ENCODE measurements around the gene DDO.

Gene DDO

DNA sequence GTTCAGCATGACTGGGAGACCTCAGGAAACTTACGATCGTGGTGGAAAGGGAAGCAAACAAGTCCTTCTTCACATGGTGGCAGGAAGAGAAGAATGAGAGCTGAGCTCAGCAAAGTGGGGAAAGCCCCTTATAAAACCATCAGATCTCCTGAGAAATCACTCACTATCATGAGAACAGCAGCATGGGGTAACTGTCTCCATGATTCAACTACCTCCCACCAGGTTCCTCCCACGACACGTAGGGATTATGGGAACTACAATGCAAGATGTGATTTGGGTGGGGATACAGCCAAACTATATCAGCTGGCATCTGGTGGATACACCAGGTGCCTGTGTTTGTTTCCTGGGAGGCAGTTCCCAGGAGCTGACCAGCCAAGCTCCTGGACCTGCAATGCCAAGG is 4.9 kb downstream of the DDO start:
- Histone ChIP-seq H3K36me3 (ENCODE audit: insufficient read depth, low read length) (no peaks in the 10 kb centered on the region), H3K4me3 (ENCODE audit: low read length) (no peak overlapping the region), H2AFZ (ENCODE audit: low read depth, low read length) (no peak overlapping the region), H3K4me1 (ENCODE audit: insufficient read depth, low read length) (no peaks in the 10 kb centered on the region), H3K27me3 (ENCODE audit: insufficient read depth, low read length) (peaks cover 5% of the 10 kb centered on the region), H3K9me3 (ENCODE audit: low read length) (no peaks in the 10 kb centered on the region)

- Histone ChIP-seq H3K4me1 (ENCODE audit: insufficient read depth, low read length) (no peaks in the 10 kb centered on the region), H3K9me3 (ENCODE audit: low read length) (no peaks in the 10 kb centered on the region), H3K27me3 (ENCODE audit: insufficient read depth, low read length) (peaks cover 5% of the 10 kb centered on the region), H2AFZ (ENCODE audit: low read depth, low read length) (no peak overlapping the region), H3K36me3 (ENCODE audit: insufficient read depth, low read length) (no peaks in the 10 kb centered on the region), H3K4me3 (ENCODE audit: low read length) (no peak overlapping the region)
Observed at GRCh38 chr6:110409794-110410193, 5.6 kb downstream of the DDO start.

DNA sequence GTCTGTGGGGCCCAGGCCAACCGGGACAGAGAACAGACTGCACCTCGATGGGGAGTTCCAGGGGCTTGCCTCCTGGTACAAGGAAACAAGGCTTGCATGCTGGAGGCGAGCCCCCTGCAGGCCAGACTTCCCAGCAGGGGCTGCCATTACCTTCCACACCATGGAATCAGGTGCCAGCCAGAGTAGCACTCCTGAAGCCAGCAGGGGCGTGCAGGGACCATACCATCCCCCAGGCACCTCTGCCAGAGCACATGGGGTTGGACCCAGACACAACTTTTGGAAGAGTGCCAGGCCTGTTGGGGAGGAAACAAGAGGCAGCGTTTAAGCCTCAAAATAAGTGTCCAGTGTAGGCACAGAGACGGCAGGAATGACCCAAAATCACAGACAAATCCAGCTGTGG is 6.5 kb downstream of the DDO start:
- Histone ChIP-seq H2AFZ (ENCODE audit: low read depth, low read length) (no peak overlapping the region), H3K36me3 (ENCODE audit: insufficient read depth, low read length) (no peaks in the 10 kb centered on the region), H3K4me3 (ENCODE audit: low read length) (no peak overlapping the region)

GRCh38 chr6:110404607-110405006 is 10.8 kb downstream of the DDO start:
- Histone ChIP-seq H3K4me1 (ENCODE audit: insufficient read depth, low read length) (no peaks in the 10 kb centered on the region), H3K27me3 (ENCODE audit: insufficient read depth, low read length) (peaks cover 5% of the 10 kb centered on the region), H2AFZ (ENCODE audit: low read depth, low read length) (no peak overlapping the region), H3K4me3 (ENCODE audit: low read length) (no peak overlapping the region), H3K9me3 (ENCODE audit: low read length) (no peaks in the 10 kb centered on the region), H3K36me3 (ENCODE audit: insufficient read depth, low read length) (no peaks in the 10 kb centered on the region)

More for the DNA sequence above, 6.5 kb downstream of the DDO start:
- Histone ChIP-seq H3K27me3 (ENCODE audit: insufficient read depth, low read length) (peaks cover 5% of the 10 kb centered on the region), H3K4me1 (ENCODE audit: insufficient read depth, low read length) (no peaks in the 10 kb centered on the region), H3K9me3 (ENCODE audit: low read length) (no peaks in the 10 kb centered on the region)

- Histone ChIP-seq H3K4me3 (ENCODE audit: low read length) (no peak overlapping the region), H3K27me3 (ENCODE audit: insufficient read depth, low read length) (no peaks in the 10 kb centered on the region)
Observed at GRCh38 chr6:110401585-110402176, 13.7 kb downstream of the DDO start.

DNA sequence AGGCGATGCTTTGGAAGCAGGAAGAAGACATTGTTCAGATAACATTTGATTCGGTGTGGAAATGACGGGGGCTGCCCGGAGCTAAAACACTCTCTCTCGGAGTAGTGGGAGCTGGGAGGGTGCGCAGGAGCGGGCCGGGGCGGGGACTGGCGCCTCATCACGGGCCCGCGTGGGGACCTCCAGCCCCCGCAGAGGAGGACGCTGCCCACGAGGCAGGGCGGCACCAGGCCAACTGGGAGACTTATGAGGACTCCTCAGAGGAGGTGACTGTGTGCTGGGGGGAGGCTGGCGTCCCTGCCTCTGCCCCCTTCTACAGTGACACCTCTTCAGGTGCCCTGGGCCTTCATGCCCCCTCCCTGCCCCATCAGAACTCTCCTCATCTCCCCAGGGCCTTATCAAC is 15.2 kb downstream of the DDO start:
- Histone ChIP-seq H3K4me1 (ENCODE audit: insufficient read depth, low read length) (no peaks in the 10 kb centered on the region), H3K27me3 (ENCODE audit: insufficient read depth, low read length) (no peaks in the 10 kb centered on the region), H3K36me3 (ENCODE audit: insufficient read depth, low read length) (no peaks in the 10 kb centered on the region), H3K4me3 (ENCODE audit: low read length) (no peak overlapping the region), H2AFZ (ENCODE audit: low read depth, low read length) (no peak overlapping the region), H3K9me3 (ENCODE audit: low read length) (no peaks in the 10 kb centered on the region)

More at GRCh38 chr6:110401585-110402176, 13.7 kb downstream of the DDO start:
- H3K4me1 ChIP-seq (ENCODE audit: insufficient read depth, low read length): no peaks in the 10 kb centered on the region
- no peaks in the 10 kb centered on the region for H3K36me3 ChIP-seq (ENCODE audit: insufficient read depth, low read length)
- no peak overlapping the region for H2AFZ ChIP-seq (ENCODE audit: low read depth, low read length)
- no peaks in the 10 kb centered on the region for H3K9me3 ChIP-seq (ENCODE audit: low read length)

GRCh38 chr6:110399219-110400071 is 15.9 kb downstream of the DDO start:
- H3K9me3 ChIP-seq (ENCODE audit: low read length): no peaks in the 10 kb centered on the region
- no peaks in the 10 kb centered on the region for H3K27me3 ChIP-seq (ENCODE audit: insufficient read depth, low read length)
- no peaks in the 10 kb centered on the region for H3K4me1 ChIP-seq (ENCODE audit: insufficient read depth, low read length)
- no peak overlapping the region for H3K4me3 ChIP-seq (ENCODE audit: low read length)
- H3K36me3 ChIP-seq (ENCODE audit: insufficient read depth, low read length): no peaks in the 10 kb centered on the region
- no peak overlapping the region for H2AFZ ChIP-seq (ENCODE audit: low read depth, low read length)

DNA sequence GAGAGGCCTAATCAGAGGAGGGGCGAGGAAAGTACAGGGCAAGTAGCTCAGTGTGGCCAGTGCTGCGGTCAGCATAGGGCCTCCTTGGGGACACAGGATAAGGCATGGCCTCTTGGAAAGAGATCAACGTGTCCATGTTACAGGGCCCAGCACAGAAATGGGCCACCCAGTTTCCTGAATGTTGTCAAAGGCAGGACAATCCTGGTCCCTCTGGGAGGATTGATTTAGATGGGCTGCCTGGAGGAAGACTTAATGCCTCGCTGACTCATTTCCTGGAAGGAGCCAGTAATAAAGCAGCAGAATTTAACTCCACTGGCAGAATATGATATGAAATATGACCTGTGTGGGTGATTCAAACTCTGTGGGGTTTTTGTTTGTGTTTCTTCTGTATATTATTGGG is 16.6 kb downstream of the DDO start:
- no peaks in the 10 kb centered on the region for H3K27me3 ChIP-seq (ENCODE audit: insufficient read depth, low read length)
- H3K36me3 ChIP-seq (ENCODE audit: insufficient read depth, low read length): no peaks in the 10 kb centered on the region
- H3K4me3 ChIP-seq (ENCODE audit: low read length): no peak overlapping the region
- H3K9me3 ChIP-seq (ENCODE audit: low read length): no peaks in the 10 kb centered on the region
- no peaks in the 10 kb centered on the region for H3K4me1 ChIP-seq (ENCODE audit: insufficient read depth, low read length)
- H2AFZ ChIP-seq (ENCODE audit: low read depth, low read length): no peak overlapping the region

DNA sequence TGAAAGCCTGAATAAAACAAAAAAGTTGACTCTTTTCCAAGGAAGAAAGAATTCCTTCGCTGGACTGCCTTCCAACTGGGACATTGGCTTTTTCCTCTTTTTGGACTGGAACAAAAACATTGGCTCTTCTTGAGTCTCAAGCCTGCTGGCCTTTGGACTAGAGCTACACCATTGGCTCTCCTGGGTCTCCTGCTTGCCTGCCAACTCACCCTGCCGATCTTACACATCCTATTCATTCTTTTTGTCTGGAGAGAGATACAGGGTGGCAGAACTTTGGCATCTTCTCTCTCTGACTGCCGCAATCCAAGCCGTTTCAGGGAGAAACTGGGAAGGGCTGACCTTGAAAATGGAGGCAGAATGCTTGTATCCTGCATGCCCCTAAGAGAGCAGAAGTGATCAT is 20.2 kb downstream of the DDO start:
- H3K9me3 ChIP-seq (ENCODE audit: low read length): no peaks in the 10 kb centered on the region
- H3K27me3 ChIP-seq (ENCODE audit: insufficient read depth, low read length): no peaks in the 10 kb centered on the region
- no peak overlapping the region for H3K4me3 ChIP-seq (ENCODE audit: low read length)
- no peaks in the 10 kb centered on the region for H3K36me3 ChIP-seq (ENCODE audit: insufficient read depth, low read length)
- H2AFZ ChIP-seq (ENCODE audit: low read depth, low read length): no peak overlapping the region
- peaks cover 3% of the 10 kb centered on the region for H3K4me1 ChIP-seq (ENCODE audit: insufficient read depth, low read length)

DNA sequence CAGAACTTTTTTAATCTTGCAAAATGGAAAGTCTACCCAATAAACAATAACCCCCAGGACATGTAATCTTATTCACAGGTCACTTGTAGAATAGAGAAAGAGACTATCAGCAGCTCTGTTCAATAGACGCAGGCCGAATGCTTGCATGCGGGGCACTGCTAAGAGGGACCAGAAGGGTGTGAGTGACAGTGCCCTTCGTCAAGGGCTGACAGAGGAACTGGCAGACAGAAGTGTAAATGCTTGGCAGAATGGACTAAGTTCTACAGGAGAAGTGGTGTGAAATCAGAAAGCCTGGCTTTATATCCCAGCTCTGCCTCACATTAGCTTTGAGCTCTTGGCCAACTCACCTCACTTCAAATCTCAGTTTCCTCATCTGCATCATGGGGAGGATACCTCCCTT is 21.0 kb downstream of the DDO start:
- H2AFZ ChIP-seq (ENCODE audit: low read depth, low read length): no peak overlapping the region
- H3K9me3 ChIP-seq (ENCODE audit: low read length): no peaks in the 10 kb centered on the region
- no peak overlapping the region for H3K4me3 ChIP-seq (ENCODE audit: low read length)
- peaks cover 7% of the 10 kb centered on the region for H3K4me1 ChIP-seq (ENCODE audit: insufficient read depth, low read length)
- H3K36me3 ChIP-seq (ENCODE audit: insufficient read depth, low read length): no peaks in the 10 kb centered on the region
- H3K27me3 ChIP-seq (ENCODE audit: insufficient read depth, low read length): no peaks in the 10 kb centered on the region

GRCh38 chr6:110392727-110393126 is 22.6 kb downstream of the DDO start:
- Histone ChIP-seq H3K36me3 (ENCODE audit: insufficient read depth, low read length) (no peaks in the 10 kb centered on the region), H3K9me3 (ENCODE audit: low read length) (no peaks in the 10 kb centered on the region), H3K4me1 (ENCODE audit: insufficient read depth, low read length) (peaks cover 20% of the 10 kb centered on the region), H3K27me3 (ENCODE audit: insufficient read depth, low read length) (no peaks in the 10 kb centered on the region), H2AFZ (ENCODE audit: low read depth, low read length) (no peak overlapping the region), H3K4me3 (ENCODE audit: low read length) (no peak overlapping the region)

- no peak overlapping the region for H3K4me3 ChIP-seq (ENCODE audit: low read length)
- H2AFZ ChIP-seq (ENCODE audit: low read depth, low read length): no peak overlapping the region
- no peaks in the 10 kb centered on the region for H3K36me3 ChIP-seq (ENCODE audit: insufficient read depth, low read length)
- no peaks in the 10 kb centered on the region for H3K27me3 ChIP-seq (ENCODE audit: insufficient read depth, low read length)
- no peaks in the 10 kb centered on the region for H3K9me3 ChIP-seq (ENCODE audit: low read length)
- H3K4me1 ChIP-seq (ENCODE audit: insufficient read depth, low read length): peaks cover 21% of the 10 kb centered on the region
Observed at GRCh38 chr6:110390404-110390803, 25.0 kb downstream of the DDO start.

GRCh38 chr6:110389689-110390382 is 25.5 kb downstream of the DDO start:
- no peaks in the 10 kb centered on the region for H3K36me3 ChIP-seq (ENCODE audit: insufficient read depth, low read length)
- no peaks in the 10 kb centered on the region for H3K9me3 ChIP-seq (ENCODE audit: low read length)
- H3K4me3 ChIP-seq (ENCODE audit: low read length): no peak overlapping the region
- no peak overlapping the region for H2AFZ ChIP-seq (ENCODE audit: low read depth, low read length)
- H3K4me1 ChIP-seq (ENCODE audit: insufficient read depth, low read length): peaks cover 21% of the 10 kb centered on the region
- H3K27me3 ChIP-seq (ENCODE audit: insufficient read depth, low read length): no peaks in the 10 kb centered on the region

All from neuron (in vitro differentiated cells).